ENCODE measurements around the gene PPP4R3A. TPM values are rescaled to one million over a fixed set of nuclear protein-coding genes. Genes with fewer than 3 reads are reported as not detected.

PPP4R3A gene
- total and polyA plus RNA-seq, 2 of the 4 experiments (the other 2 are of a cell fraction): 28.2 to 28.9 TPM

DNA sequence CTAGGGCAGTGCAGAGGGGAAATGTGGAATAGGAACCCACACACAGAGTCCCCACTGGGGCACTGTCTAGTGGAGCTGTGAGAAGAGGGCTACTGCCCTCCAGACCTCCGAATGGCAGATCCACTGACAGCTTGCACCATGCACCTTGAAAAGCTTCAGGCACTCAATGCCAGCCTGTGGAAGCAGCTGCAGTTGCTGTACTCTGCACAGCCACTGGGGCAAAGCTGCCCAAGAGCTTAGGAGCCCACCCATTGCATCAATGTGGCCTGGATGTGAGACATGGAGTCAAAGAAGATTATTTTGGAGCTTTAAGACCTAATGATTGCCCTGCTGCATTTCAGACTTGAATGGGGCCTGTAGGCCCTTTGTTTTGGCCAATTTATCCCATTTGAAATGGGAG, 70.8 kb downstream of the PPP4R3A start:
- no peaks in the 10 kb centered on the region for H3K79me1 ChIP-seq (ENCODE audit: low read depth in 1 of 2, low read length in 2 of 2)
- no peak overlapping the region for H2BK5ac ChIP-seq (ENCODE audit: low read depth, low read length, poor library complexity, severe bottlenecking)
- H3K14ac ChIP-seq (replicated peaks; ENCODE audit: low read depth, low read length): no peak overlapping the region
- no peak overlapping the region for H4K8ac ChIP-seq (ENCODE audit: low read depth in 2 of 2, low read length in 2 of 2)
- H2AK5ac ChIP-seq (ENCODE audit: low read depth, low read length): no peak overlapping the region
- H3K4me1 ChIP-seq (ENCODE audit: control insufficient read depth, insufficient read depth, low read length): no peaks in the 10 kb centered on the region
- no peak for DNase-seq
- no CpG with 5 or more reads among the region's 1 CpG for WGBS, 2 experiments (ENCODE audit: extremely low coverage in 2 of 2, insufficient read length in 1 of 2)
- H3K4me2 ChIP-seq (ENCODE audit: low read depth, low read length): no peak overlapping the region
- ATAC-seq (ENCODE audit: low read depth): no peak
- no peaks in the 10 kb centered on the region for H3K36me3 ChIP-seq (ENCODE audit: control insufficient read depth, insufficient read depth, low read length)
- no peaks in the 10 kb centered on the region for H4K20me1 ChIP-seq (ENCODE audit: insufficient read depth, low read length)
- H3K9me3 ChIP-seq (ENCODE audit: control insufficient read depth, insufficient read depth, low read length): peaks cover 2% of the 10 kb centered on the region; the same call in 1 of the 2 replicates
- no peak overlapping the region for H3K4me3 ChIP-seq (ENCODE audit: insufficient read depth, low read depth, low read length)
- no peak overlapping the region for H2BK20ac ChIP-seq (ENCODE audit: low read depth, low read length)
- H4K5ac ChIP-seq (ENCODE audit: low read depth, low read length): no peak overlapping the region
- TF ChIP-seq FOS (IDR thresholded peaks at IDR 0.05; ENCODE audit: low read depth, low read length) (no peak), RAD21 (IDR thresholded peaks at IDR 0.05; ENCODE audit: low read length) (no peak), BHLHE40 (IDR thresholded peaks at IDR 0.05; ENCODE audit: low read depth, low read length) (no peak), MXI1 (IDR thresholded peaks at IDR 0.05; ENCODE audit: borderline replicate concordance, low read depth, low read length) (no peak), RCOR1 (IDR thresholded peaks at IDR 0.05; ENCODE audit: insufficient replicate concordance, low read length) (no peak), CEBPB (IDR thresholded peaks at IDR 0.05; ENCODE audit: low read depth, low read length) (no peak), SMC3 (IDR thresholded peaks at IDR 0.05; ENCODE audit: low read depth, low read length) (no peak), MAZ (IDR thresholded peaks at IDR 0.05; ENCODE audit: borderline replicate concordance, low read depth, low read length) (no peak), CHD1 (IDR thresholded peaks at IDR 0.05; ENCODE audit: low read depth, low read length) (no peak), MAFK (IDR thresholded peaks at IDR 0.05; ENCODE audit: low read depth, low read length) (no peak), POLR2A (IDR thresholded peaks at IDR 0.05; ENCODE audit: low read depth, low read length) (no peak), NFE2L2 (IDR thresholded peaks at IDR 0.05; ENCODE audit: low read depth, low read length) (no peak), RFX5 (IDR thresholded peaks at IDR 0.05; ENCODE audit: low read depth, low read length) (no peak)
- TF ChIP-seq, protein P1, sequence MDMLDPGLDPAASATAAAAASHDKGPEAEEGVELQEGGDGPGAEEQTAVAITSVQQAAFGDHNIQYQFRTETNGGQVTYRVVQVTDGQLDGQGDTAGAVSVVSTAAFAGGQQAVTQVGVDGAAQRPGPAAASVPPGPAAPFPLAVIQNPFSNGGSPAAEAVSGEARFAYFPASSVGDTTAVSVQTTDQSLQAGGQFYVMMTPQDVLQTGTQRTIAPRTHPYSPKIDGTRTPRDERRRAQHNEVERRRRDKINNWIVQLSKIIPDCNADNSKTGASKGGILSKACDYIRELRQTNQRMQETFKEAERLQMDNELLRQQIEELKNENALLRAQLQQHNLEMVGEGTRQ (IDR thresholded peaks at IDR 0.05; ENCODE audit: low read depth, low read length): no peak
- TF ChIP-seq, protein P2, sequence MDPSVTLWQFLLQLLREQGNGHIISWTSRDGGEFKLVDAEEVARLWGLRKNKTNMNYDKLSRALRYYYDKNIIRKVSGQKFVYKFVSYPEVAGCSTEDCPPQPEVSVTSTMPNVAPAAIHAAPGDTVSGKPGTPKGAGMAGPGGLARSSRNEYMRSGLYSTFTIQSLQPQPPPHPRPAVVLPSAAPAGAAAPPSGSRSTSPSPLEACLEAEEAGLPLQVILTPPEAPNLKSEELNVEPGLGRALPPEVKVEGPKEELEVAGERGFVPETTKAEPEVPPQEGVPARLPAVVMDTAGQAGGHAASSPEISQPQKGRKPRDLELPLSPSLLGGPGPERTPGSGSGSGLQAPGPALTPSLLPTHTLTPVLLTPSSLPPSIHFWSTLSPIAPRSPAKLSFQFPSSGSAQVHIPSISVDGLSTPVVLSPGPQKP (IDR thresholded peaks at IDR 0.05; ENCODE audit: borderline replicate concordance, low read depth, low read length): no peak
- TF ChIP-seq, protein P3, sequence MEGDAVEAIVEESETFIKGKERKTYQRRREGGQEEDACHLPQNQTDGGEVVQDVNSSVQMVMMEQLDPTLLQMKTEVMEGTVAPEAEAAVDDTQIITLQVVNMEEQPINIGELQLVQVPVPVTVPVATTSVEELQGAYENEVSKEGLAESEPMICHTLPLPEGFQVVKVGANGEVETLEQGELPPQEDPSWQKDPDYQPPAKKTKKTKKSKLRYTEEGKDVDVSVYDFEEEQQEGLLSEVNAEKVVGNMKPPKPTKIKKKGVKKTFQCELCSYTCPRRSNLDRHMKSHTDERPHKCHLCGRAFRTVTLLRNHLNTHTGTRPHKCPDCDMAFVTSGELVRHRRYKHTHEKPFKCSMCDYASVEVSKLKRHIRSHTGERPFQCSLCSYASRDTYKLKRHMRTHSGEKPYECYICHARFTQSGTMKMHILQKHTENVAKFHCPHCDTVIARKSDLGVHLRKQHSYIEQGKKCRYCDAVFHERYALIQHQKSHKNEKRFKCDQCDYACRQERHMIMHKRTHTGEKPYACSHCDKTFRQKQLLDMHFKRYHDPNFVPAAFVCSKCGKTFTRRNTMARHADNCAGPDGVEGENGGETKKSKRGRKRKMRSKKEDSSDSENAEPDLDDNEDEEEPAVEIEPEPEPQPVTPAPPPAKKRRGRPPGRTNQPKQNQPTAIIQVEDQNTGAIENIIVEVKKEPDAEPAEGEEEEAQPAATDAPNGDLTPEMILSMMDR (conservative IDR thresholded peaks at IDR 0.05; ENCODE audit: low read depth, low read length): no peak
- no peak overlapping the region for H4K91ac ChIP-seq (ENCODE audit: insufficient read depth, low read depth, low read length)
- intact Hi-C loops (cut with micrococcal nuclease) (no loop called here), dilution Hi-C loops (cut with HindIII; ENCODE audit: low sequenced_read_pairs, unreplicated experiment) (no loop called here), in situ Hi-C loops (cut with MboI; ENCODE audit: low sequenced_read_pairs) (no loop called here)
- H2BK120ac ChIP-seq (ENCODE audit: low read depth, low read length): no peak overlapping the region
- H3K4ac ChIP-seq (ENCODE audit: low read depth, low read length): no peak overlapping the region
- no peak overlapping the region for H3K9ac ChIP-seq (ENCODE audit: low read depth, low read length)
- no peak overlapping the region for H2BK15ac ChIP-seq (ENCODE audit: low read depth, low read length)
- POLR2A ChIA-PET (ENCODE audit: unreplicated experiment): no interaction called here
- H3K27ac ChIP-seq (ENCODE audit: insufficient read depth, low read length): no peak overlapping the region
- H3K56ac ChIP-seq (ENCODE audit: extremely low read depth, insufficient read depth, low read length): no peak overlapping the region
- H3K18ac ChIP-seq (ENCODE audit: low read depth, low read length): no peak overlapping the region
- no TSS peak for BruUV-seq (replicated peaks)
- H3K27me3 ChIP-seq (ENCODE audit: control insufficient read depth, insufficient read depth, low read length): no peaks in the 10 kb centered on the region
- no peak overlapping the region for H3K23ac ChIP-seq (ENCODE audit: low read depth, low read length)
- no peak overlapping the region for H2AK9ac ChIP-seq (replicated peaks; ENCODE audit: low read depth, low read length, poor library complexity)
- H2AFZ ChIP-seq (replicated peaks; ENCODE audit: low read length, poor library complexity): no peak overlapping the region
- CTCF ChIA-PET: interaction anchor here (0.6 kb wide), 1 partner anchor 301 kb away, joined by 5 read pairs; no protein-coding TSS in a partner anchor
- H3K9me1 ChIP-seq (ENCODE audit: insufficient read depth, low read length): no peaks in the 10 kb centered on the region

Measured in IMR-90 (cell line).